ENCODE measurements around the gene ZNF543. TPM values are rescaled to one million over a fixed set of nuclear protein-coding genes. Genes with fewer than 3 reads are reported as not detected.
"Not testable (repeated sequence)": the region's sequence is repeated elsewhere in the genome, so short reads cannot be mapped to it uniquely, and the experiment has no call there.

The ZNF543 gene
- total RNA-seq, 1 donor from 2014 or later: 5.4 TPM

- intact Hi-C loops (cut with micrococcal nuclease): loop anchor here (1.0 to 2.0 kb wide), 16 partner anchors 12 to 820 kb away; partner anchors contain the start of genes ZNF17, ZNF211, ZNF264 and ZNF274
- DNase-seq (ENCODE audit: low spot score): no peak
- Mint-ChIP-seq H3K36me3 (ENCODE audit: low read depth) (peaks cover 25% of the 10 kb centered on the region), H3K27ac (peak overlapping the region; percentile 97), H3K27me3 (ENCODE audit: insufficient read depth) (no peaks in the 10 kb centered on the region), H3K4me3 (peak overlapping the region; percentile 89), H3K4me1 (ENCODE audit: low read depth) (peaks cover 17% of the 10 kb centered on the region), H3K9me3 (peaks cover 50% of the 10 kb centered on the region)
Observed at GRCh38 chr19:57363688-57364181, 43.5 kb downstream of the ZNF543 start.

DNA sequence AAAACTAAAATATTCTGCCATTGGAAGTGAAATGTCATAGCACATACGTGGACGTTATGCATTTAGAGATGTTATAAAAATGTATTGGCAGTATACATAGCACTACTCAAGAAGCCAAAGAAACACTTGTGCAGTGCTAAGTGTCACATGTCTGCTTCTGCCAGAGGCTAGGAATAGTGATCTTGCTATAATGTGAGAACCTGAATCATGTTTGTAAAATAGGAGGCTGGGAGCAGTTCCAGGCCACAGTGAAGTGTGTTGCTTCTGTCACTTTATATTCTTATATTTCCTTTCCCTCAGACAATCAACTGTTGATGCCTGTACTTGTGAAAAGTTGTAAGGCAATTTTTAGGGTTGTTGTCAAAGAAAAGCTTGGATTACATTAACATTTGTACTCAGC lies 46.5 kb downstream of the ZNF543 start:
- H3K36me3 Mint-ChIP-seq (ENCODE audit: low read depth): peaks cover 28% of the 10 kb centered on the region
- H3K9me3 Mint-ChIP-seq: peaks cover 60% of the 10 kb centered on the region
- peaks cover 17% of the 10 kb centered on the region for H3K4me1 Mint-ChIP-seq (ENCODE audit: low read depth)
- H3K4me3 Mint-ChIP-seq: no peak overlapping the region
- intact Hi-C loops (cut with micrococcal nuclease): no loop called here
- H3K27me3 Mint-ChIP-seq (ENCODE audit: insufficient read depth): no peaks in the 10 kb centered on the region
- no peak for DNase-seq (ENCODE audit: low spot score)
- no peak overlapping the region for H3K27ac Mint-ChIP-seq

- no peak overlapping the region for H3K27ac Mint-ChIP-seq
- no peak overlapping the region for H3K4me3 Mint-ChIP-seq
- DNase-seq (ENCODE audit: low spot score): no peak
- no peaks in the 10 kb centered on the region for H3K4me1 Mint-ChIP-seq (ENCODE audit: low read depth)
- intact Hi-C loops (cut with micrococcal nuclease): no loop called here
- H3K27me3 Mint-ChIP-seq (ENCODE audit: insufficient read depth): no peaks in the 10 kb centered on the region
- peaks cover 56% of the 10 kb centered on the region for H3K36me3 Mint-ChIP-seq (ENCODE audit: low read depth)
- peaks cover 69% of the 10 kb centered on the region for H3K9me3 Mint-ChIP-seq
Observed at GRCh38 chr19:57374179-57374578, 53.9 kb downstream of the ZNF543 start.

DNA sequence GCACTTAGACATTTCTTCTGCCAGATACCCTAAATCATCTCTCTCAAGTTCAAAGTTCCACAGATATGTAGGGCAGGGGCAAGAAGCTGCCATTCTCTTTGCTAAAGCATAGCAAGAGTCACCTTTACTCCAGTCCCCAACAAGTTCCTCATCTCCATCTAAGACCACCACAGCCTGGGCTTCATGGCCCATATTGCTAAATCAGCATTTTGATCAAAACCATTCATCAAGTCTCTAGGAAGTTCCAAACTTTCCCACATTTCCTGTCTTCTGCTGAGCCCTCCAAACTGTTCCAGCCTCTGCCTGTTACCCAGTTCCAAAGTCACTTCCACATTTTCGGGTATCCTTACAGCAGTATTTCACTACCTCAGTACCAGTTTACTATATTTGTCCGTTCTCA lies 54.4 kb downstream of the ZNF543 start:
- Mint-ChIP-seq H3K9me3 (peaks cover 70% of the 10 kb centered on the region), H3K36me3 (ENCODE audit: low read depth) (peaks cover 59% of the 10 kb centered on the region)
- DNase-seq (ENCODE audit: low spot score); H3K4me3 Mint-ChIP-seq; H3K27me3 Mint-ChIP-seq (ENCODE audit: insufficient read depth); H3K4me1 Mint-ChIP-seq (ENCODE audit: low read depth); intact Hi-C loops (cut with micrococcal nuclease); H3K27ac Mint-ChIP-seq: not testable (repeated sequence)

DNA sequence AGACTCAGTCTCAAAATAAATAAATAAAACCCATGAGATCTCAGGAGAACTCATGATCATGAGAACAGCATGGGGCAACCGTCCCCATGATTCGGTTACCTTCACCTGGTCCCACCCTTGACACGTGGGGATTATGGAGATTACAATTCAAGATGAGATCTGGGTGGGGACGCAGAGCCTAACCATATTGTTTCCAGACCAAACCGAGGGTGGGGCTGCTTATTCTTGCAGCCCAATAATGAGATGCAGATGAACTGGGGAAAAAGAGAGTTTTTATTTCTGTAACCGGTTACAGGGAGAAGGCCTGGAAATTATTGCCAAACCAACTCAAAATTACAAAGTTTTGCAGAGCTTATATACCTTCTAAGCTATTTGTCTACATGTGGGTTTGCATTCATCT lies 55.9 kb downstream of the ZNF543 start:
- peaks cover 52% of the 10 kb centered on the region for H3K36me3 Mint-ChIP-seq (ENCODE audit: low read depth)
- H3K9me3 Mint-ChIP-seq: peaks cover 71% of the 10 kb centered on the region
- no peaks in the 10 kb centered on the region for H3K27me3 Mint-ChIP-seq (ENCODE audit: insufficient read depth)
- H3K4me1 Mint-ChIP-seq (ENCODE audit: low read depth): no peaks in the 10 kb centered on the region
- no peak for DNase-seq (ENCODE audit: low spot score)
- no peak overlapping the region for H3K4me3 Mint-ChIP-seq
- intact Hi-C loops (cut with micrococcal nuclease): no loop called here
- H3K27ac Mint-ChIP-seq: no peak overlapping the region

- no peak for DNase-seq (ENCODE audit: low spot score)
- H3K9me3 Mint-ChIP-seq: peaks cover 68% of the 10 kb centered on the region
- H3K4me3 Mint-ChIP-seq: no peak overlapping the region
- peaks cover 42% of the 10 kb centered on the region for H3K36me3 Mint-ChIP-seq (ENCODE audit: low read depth)
- no peak overlapping the region for H3K27ac Mint-ChIP-seq
- no peaks in the 10 kb centered on the region for H3K27me3 Mint-ChIP-seq (ENCODE audit: insufficient read depth)
- intact Hi-C loops (cut with micrococcal nuclease): no loop called here
- H3K4me1 Mint-ChIP-seq (ENCODE audit: low read depth): no peaks in the 10 kb centered on the region
Observed at GRCh38 chr19:57377498-57378146, 57.4 kb downstream of the ZNF543 start.

Other genes with a start within 250 kb of the ZNF543 start
- not detected in 2 replicates for gene USP29, start 200.5 kb upstream of the ZNF543 start, total RNA-seq
- gene ZIM3, start 175.3 kb upstream of the ZNF543 start, total RNA-seq: not detected in 2 replicates
- not detected in 2 replicates for gene DUXA, start 153.0 kb upstream of the ZNF543 start, total RNA-seq
- 16.1 and 18.3 TPM in 2 replicates for gene ZNF264, start 129.0 kb upstream of the ZNF543 start, total RNA-seq
- 0.54 and 0.73 TPM in 2 replicates for gene AURKC, start 89.4 kb upstream of the ZNF543 start, total RNA-seq
- gene ZNF805, start 79.8 kb upstream of the ZNF543 start, total RNA-seq: 6.9 and 8.4 TPM in 2 replicates
- gene ZNF460, start 40.0 kb upstream of the ZNF543 start, total RNA-seq: 41.4 and 47.7 TPM in 2 replicates
- 6.1 and 6.6 TPM in 2 replicates for gene ZNF304, start 30.8 kb downstream of the ZNF543 start, total RNA-seq
- 3.8 and 4.7 TPM in 2 replicates for gene TRAPPC2B, start 43.1 kb downstream of the ZNF543 start, total RNA-seq
- gene ZNF547, start 43.1 kb downstream of the ZNF543 start, total RNA-seq: 0.69 and 0.93 TPM in 2 replicates
- gene ZNF548, start 69.4 kb downstream of the ZNF543 start, total RNA-seq: 11.3 and 12.1 TPM in 2 replicates
- gene ZNF17, start 90.7 kb downstream of the ZNF543 start, total RNA-seq: 7.9 and 11.0 TPM in 2 replicates
- 21.5 and 22.0 TPM in 2 replicates for gene ZNF749, start 114.9 kb downstream of the ZNF543 start, total RNA-seq
- not detected in 2 replicates for gene VN1R1, start 136.7 kb downstream of the ZNF543 start, total RNA-seq
- gene ZNF772, start 157.1 kb downstream of the ZNF543 start, total RNA-seq: 1.5 and 2.4 TPM in 2 replicates
- gene ZNF419, start 167.3 kb downstream of the ZNF543 start, total RNA-seq: 3.7 and 5.1 TPM in 2 replicates
- 5.0 and 5.8 TPM in 2 replicates for gene ZNF773, start 179.5 kb downstream of the ZNF543 start, total RNA-seq
- 3.6 and 4.2 TPM in 2 replicates for gene ZNF549, start 206.9 kb downstream of the ZNF543 start, total RNA-seq
- 7.2 and 7.5 TPM in 2 replicates for gene ZNF550, start 239.4 kb downstream of the ZNF543 start, total RNA-seq